ENCODE data around the gene SMOC1. TPM values are rescaled to one million over a fixed set of nuclear protein-coding genes. Genes with fewer than 3 reads are reported as not detected.

The SMOC1 gene
- total RNA-seq, 1 donor from 2014 or later = 10.9 TPM

- no peak for TF ChIP-seq CTCF (IDR thresholded peaks at IDR 0.05; ENCODE audit: unreplicated experiment)
- no peak overlapping the region for H3K4me3 Mint-ChIP-seq (ENCODE audit: low read depth)
- H3K27me3 Mint-ChIP-seq = no peaks in the 10 kb centered on the region
- peaks cover 14% of the 10 kb centered on the region for H3K4me1 Mint-ChIP-seq (ENCODE audit: low read depth)
- DNase-seq (ENCODE audit: low spot score, unreplicated experiment) = no peak
- peaks cover 8% of the 10 kb centered on the region for H3K9me3 Mint-ChIP-seq (ENCODE audit: low read depth)
- H3K36me3 Mint-ChIP-seq (ENCODE audit: insufficient read depth) = no peaks in the 10 kb centered on the region
- peak overlapping the region; percentile 45 for H3K27ac Mint-ChIP-seq
Observed at GRCh38 chr14:69887740-69888657, 8.8 kb downstream of the SMOC1 start.

- peaks cover 4% of the 10 kb centered on the region for H3K27me3 Mint-ChIP-seq
- TF ChIP-seq CTCF (IDR thresholded peaks at IDR 0.05; ENCODE audit: unreplicated experiment) = no peak
- no peak overlapping the region for H3K27ac Mint-ChIP-seq
- H3K36me3 Mint-ChIP-seq (ENCODE audit: insufficient read depth) = no peaks in the 10 kb centered on the region
- H3K4me1 Mint-ChIP-seq (ENCODE audit: low read depth) = peaks cover 14% of the 10 kb centered on the region
- DNase-seq (ENCODE audit: low spot score, unreplicated experiment) = no peak
- H3K4me3 Mint-ChIP-seq (ENCODE audit: low read depth) = no peak overlapping the region
- peaks cover under 1% of the 10 kb centered on the region for H3K9me3 Mint-ChIP-seq (ENCODE audit: low read depth)
Observed at GRCh38 chr14:69891422-69891821, 12.2 kb downstream of the SMOC1 start.

- Mint-ChIP-seq H3K27me3 (peaks cover 4% of the 10 kb centered on the region), H3K9me3 (ENCODE audit: low read depth) (peaks cover 15% of the 10 kb centered on the region), H3K36me3 (ENCODE audit: insufficient read depth) (peaks cover 10% of the 10 kb centered on the region), H3K4me3 (ENCODE audit: low read depth) (no peak overlapping the region), H3K4me1 (ENCODE audit: low read depth) (no peaks in the 10 kb centered on the region), H3K27ac (no peak overlapping the region)
- no peak for DNase-seq (ENCODE audit: low spot score, unreplicated experiment)
- no peak for TF ChIP-seq CTCF (IDR thresholded peaks at IDR 0.05; ENCODE audit: unreplicated experiment)
Observed at GRCh38 chr14:69895109-69895508, 15.9 kb downstream of the SMOC1 start.

GRCh38 chr14:69896080-69896479, 16.9 kb downstream of the SMOC1 start:
- Mint-ChIP-seq H3K36me3 (ENCODE audit: insufficient read depth) (peaks cover 10% of the 10 kb centered on the region), H3K9me3 (ENCODE audit: low read depth) (peaks cover 15% of the 10 kb centered on the region), H3K4me3 (ENCODE audit: low read depth) (no peak overlapping the region), H3K27ac (no peak overlapping the region), H3K27me3 (peaks cover 4% of the 10 kb centered on the region), H3K4me1 (ENCODE audit: low read depth) (no peaks in the 10 kb centered on the region)
- no peak for DNase-seq (ENCODE audit: low spot score, unreplicated experiment)
- TF ChIP-seq CTCF (IDR thresholded peaks at IDR 0.05; ENCODE audit: unreplicated experiment) = no peak

GRCh38 chr14:69896972-69897371, 17.8 kb downstream of the SMOC1 start:
- H3K27me3 Mint-ChIP-seq = peaks cover 4% of the 10 kb centered on the region
- H3K4me1 Mint-ChIP-seq (ENCODE audit: low read depth) = no peaks in the 10 kb centered on the region
- DNase-seq (ENCODE audit: low spot score, unreplicated experiment) = no peak
- H3K36me3 Mint-ChIP-seq (ENCODE audit: insufficient read depth) = peaks cover 10% of the 10 kb centered on the region
- peaks cover 15% of the 10 kb centered on the region for H3K9me3 Mint-ChIP-seq (ENCODE audit: low read depth)
- no peak overlapping the region for H3K27ac Mint-ChIP-seq
- H3K4me3 Mint-ChIP-seq (ENCODE audit: low read depth) = no peak overlapping the region
- no peak for TF ChIP-seq CTCF (IDR thresholded peaks at IDR 0.05; ENCODE audit: unreplicated experiment)

Data from progenitor cell of endocrine pancreas (in vitro differentiated cells).